DOHH2 (cell line): ENCODE measurements around the gene ACSS2.

Experiments
- H3F3A ChIP-seq: fragments of 200-600 bp; sonication (generic), shearing (Covaris generic); 2 replicates; pipeline ENCODE4 v1.6.0; 2016; ENCODE audit warnings: antibody characterized with exemption, mild to moderate bottlenecking; ENCODE audit not compliant: control insufficient read depth, insufficient read depth
- H3K27ac ChIP-seq: fragments of 200-600 bp; sonication (generic); 2 replicates; pipeline ENCODE4 v1.5.1; 2014; ENCODE audit warnings: low read depth, mild to moderate bottlenecking, low read length, moderate library complexity
- H3K27me3 ChIP-seq: fragments of 200-600 bp; sonication (generic); 2 replicates; pipeline ENCODE4 v1.6.1; 2014; ENCODE audit warnings: mild to moderate bottlenecking, low read length, mixed read lengths; ENCODE audit not compliant: control insufficient read depth
- H3K36me3 ChIP-seq: fragments of 200-600 bp; sonication (generic); 2 replicates; pipeline ENCODE4 v1.6.1; 2014; ENCODE audit warnings: mild to moderate bottlenecking, low read length, moderate library complexity, mixed read lengths; ENCODE audit not compliant: control insufficient read depth
- H3K4me1 ChIP-seq: fragments of 200-600 bp; sonication (generic); 2 replicates; pipeline ENCODE4 v1.6.1; 2014; ENCODE audit warnings: mild to moderate bottlenecking, low read length, mixed read lengths; ENCODE audit not compliant: control insufficient read depth
- H3K4me2 ChIP-seq: fragments of 200-600 bp; sonication (generic); 2 replicates; pipeline ENCODE4 v1.6.0; 2014; ENCODE audit warnings: mild to moderate bottlenecking, low read length, moderate library complexity
- H3K4me3 ChIP-seq: fragments of 200-600 bp; sonication (generic); 2 replicates; pipeline ENCODE4 v1.5.1; 2014; ENCODE audit warnings: mild to moderate bottlenecking, low read length, mixed read lengths
- H3K79me2 ChIP-seq: fragments of 200-600 bp; sonication (generic); 2 replicates; pipeline ENCODE4 v1.6.1; 2014; ENCODE audit warnings: mild to moderate bottlenecking, low read length, mixed read lengths; ENCODE audit not compliant: control insufficient read depth
- H3K9me2 ChIP-seq: fragments of 200-600 bp; sonication (generic); replicated peaks from 2 replicates; pipeline ENCODE4 v1.6.1; 2014; ENCODE audit warnings: mild to moderate bottlenecking, low read length, mixed read lengths; ENCODE audit not compliant: control insufficient read depth
- H3K9me3 ChIP-seq: fragments of 200-600 bp; sonication (generic); 2 replicates; pipeline ENCODE4 v1.6.1; 2014; ENCODE audit warnings: antibody characterized with exemption, low read length, mixed read lengths; ENCODE audit not compliant: control insufficient read depth, insufficient read depth
- H4K20me1 ChIP-seq: fragments of 200-600 bp; sonication (generic); 2 replicates; pipeline ENCODE4 v1.6.0; 2014; ENCODE audit warnings: low read depth, mild to moderate bottlenecking, antibody characterized with exemption, low read length, moderate library complexity; ENCODE audit not compliant: control insufficient read depth, insufficient read depth
- CTCF ChIP-seq: fragments of 200-600 bp; sonication (generic); IDR thresholded peaks from one replicate; pipeline ENCODE4 v1.5.1; 2014; ENCODE audit warnings: antibody characterized with exemption, mild to moderate bottlenecking, low read depth, low read length; ENCODE audit not compliant: poor library complexity, severe bottlenecking
- EZH2phosphoT487 ChIP-seq: fragments of 200-600 bp; sonication (generic); IDR thresholded peaks from 2 replicates; pipeline ENCODE4 v1.6.1; 2017; ENCODE audit warnings: borderline replicate concordance, mild to moderate bottlenecking, antibody characterized with exemption, low read length, moderate library complexity, mixed read lengths

Gene ACSS2

GRCh38 chr20:34964486-34964885 is 88.1 kb downstream of the ACSS2 start:
- Histone ChIP-seq H4K20me1 (no peaks in the 10 kb centered on the region), H3K27me3 (no peaks in the 10 kb centered on the region), H3K4me2 (no peak overlapping the region), H3K27ac (no peak overlapping the region), H3K9me3 (no peaks in the 10 kb centered on the region), H3K4me3 (no peak overlapping the region), H3K9me2 (no peaks in the 10 kb centered on the region), H3F3A (no peaks in the 10 kb centered on the region), H3K4me1 (no peaks in the 10 kb centered on the region), H3K79me2 (no peaks in the 10 kb centered on the region), H3K36me3 (no peaks in the 10 kb centered on the region)
- no peak for TF ChIP-seq CTCF
- TF ChIP-seq EZH2phosphoT487: no peak

DNA sequence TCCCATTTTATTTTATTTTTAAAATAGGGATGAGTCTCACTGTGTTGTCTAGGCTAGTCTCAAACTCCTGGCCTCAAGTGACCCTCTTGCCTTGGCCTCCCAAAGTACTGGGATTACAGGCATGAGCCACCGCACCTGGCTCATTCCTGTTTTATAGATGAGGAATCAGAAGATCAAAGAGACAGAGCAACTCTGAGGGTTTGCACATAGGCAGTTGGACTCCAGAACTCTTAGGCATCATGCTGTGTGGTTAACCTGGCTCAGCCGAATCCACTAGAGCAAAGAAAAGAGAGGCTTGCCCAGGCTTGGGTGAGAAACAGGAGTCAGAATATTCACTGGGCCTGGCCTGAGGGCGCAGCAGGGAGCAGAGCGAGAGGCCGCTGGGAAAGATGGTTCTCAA is 88.6 kb downstream of the ACSS2 start:
- Histone ChIP-seq H3K27ac (no peak overlapping the region), H3K36me3 (no peaks in the 10 kb centered on the region), H3K4me3 (no peak overlapping the region), H3K4me2 (no peak overlapping the region), H4K20me1 (no peaks in the 10 kb centered on the region), H3K4me1 (no peaks in the 10 kb centered on the region), H3F3A (no peaks in the 10 kb centered on the region), H3K79me2 (no peaks in the 10 kb centered on the region), H3K9me3 (no peaks in the 10 kb centered on the region), H3K9me2 (no peaks in the 10 kb centered on the region), H3K27me3 (no peaks in the 10 kb centered on the region)
- no peak for TF ChIP-seq EZH2phosphoT487
- no peak for TF ChIP-seq CTCF

GRCh38 chr20:34967421-34967820 is 91.0 kb downstream of the ACSS2 start:
- H3K27me3 ChIP-seq: no peaks in the 10 kb centered on the region

More at GRCh38 chr20:34967421-34967820, 91.0 kb downstream of the ACSS2 start:
- H3K79me2 ChIP-seq: no peaks in the 10 kb centered on the region
- TF ChIP-seq CTCF (no peak), EZH2phosphoT487 (no peak)
- H3K4me2 ChIP-seq: no peak overlapping the region
- H3K9me3 ChIP-seq: no peaks in the 10 kb centered on the region
- H3K36me3 ChIP-seq: no peaks in the 10 kb centered on the region
- no peaks in the 10 kb centered on the region for H3K9me2 ChIP-seq
- H3K4me3 ChIP-seq: no peak overlapping the region
- H3K27ac ChIP-seq: no peak overlapping the region
- H4K20me1 ChIP-seq: no peaks in the 10 kb centered on the region
- no peaks in the 10 kb centered on the region for H3F3A ChIP-seq
- no peaks in the 10 kb centered on the region for H3K4me1 ChIP-seq
